ENCODE results near the gene ADGB.
"Not testable (repeated sequence)": the region's sequence is repeated elsewhere in the genome, so short reads cannot be mapped to it uniquely, and the experiment has no call there.

DNA sequence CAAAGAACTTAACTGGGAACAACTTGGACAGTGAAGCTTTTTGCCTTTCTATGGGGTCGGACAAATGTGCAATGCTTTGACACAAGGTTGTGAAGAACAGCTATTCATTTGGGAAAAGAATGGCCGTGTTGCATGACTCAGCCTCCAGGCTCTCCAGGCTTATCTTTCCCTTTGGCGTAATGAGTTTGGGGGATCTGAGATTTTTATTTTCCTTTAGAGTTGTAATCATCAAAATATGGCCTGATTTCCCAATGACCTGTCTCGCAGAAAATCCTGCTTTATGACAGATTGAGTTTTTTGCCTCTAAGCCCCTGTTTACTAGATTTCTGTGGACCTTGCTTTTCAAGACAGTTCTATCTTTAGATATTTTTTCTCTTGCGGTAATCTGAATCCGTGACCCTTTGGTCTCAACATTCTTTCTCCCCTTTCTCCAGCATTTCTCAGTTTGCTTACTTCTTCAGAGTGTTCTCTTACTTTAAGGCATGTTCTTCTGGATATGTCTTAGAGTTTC, 214.1 kb downstream of the ADGB start:
- not testable (repeated sequence) for TF ChIP-seq CTCF (IDR thresholded peaks at IDR 0.05); ZFX (IDR thresholded peaks at IDR 0.05; ENCODE audit: borderline replicate concordance)
